Mesothelial cell of epicardium (in vitro differentiated cells): ENCODE results near the gene METTL2B. TPM values are rescaled to one million over a fixed set of nuclear protein-coding genes. Genes with fewer than 3 reads are reported as not detected.

Experiments
- DNase-seq, 2 experiments: peaks; one replicate each; pipeline ENCODE4 v3.0.0; 2021; ENCODE audit warnings: low spot score in 2 of 2; ENCODE audit not compliant: unreplicated experiment in 2 of 2
- H3K27ac Mint-ChIP-seq: 2 replicates; pipeline ENCODE4 v1.8.0; 2021; ENCODE audit warnings: mixed read lengths
- H3K27me3 Mint-ChIP-seq: 2 replicates; pipeline ENCODE4 v1.8.0; 2021; ENCODE audit warnings: low read depth, mixed read lengths
- H3K36me3 Mint-ChIP-seq: 2 replicates; pipeline ENCODE4 v1.8.0; 2021; ENCODE audit warnings: mixed read lengths
- H3K4me1 Mint-ChIP-seq: 2 replicates; pipeline ENCODE4 v1.8.0; 2021; ENCODE audit warnings: mixed read lengths
- H3K4me3 Mint-ChIP-seq: 2 replicates; pipeline ENCODE4 v1.8.0; 2021; ENCODE audit warnings: mild to moderate bottlenecking, moderate library complexity, mixed read lengths
- H3K9me3 Mint-ChIP-seq: 2 replicates; pipeline ENCODE4 v1.8.0; 2021; ENCODE audit warnings: mixed read lengths
- total RNA-seq: library from RNA; stranded (reverse); gene quantifications from 3 replicates; pipeline ENCODE4 v1.2.1, GENCODE V29; 2021
- TF ChIP-seq, protein P1 (sequence below): fragments of 200-600 bp; sonication (generic); IDR thresholded peaks from one replicate; pipeline ENCODE4 v1.5.0; 2021; ENCODE audit warnings: antibody characterized with exemption; ENCODE audit not compliant: unreplicated experiment

METTL2B gene
- total RNA-seq, 1 donor from 2014 or later, result 39.9 TPM

DNA sequence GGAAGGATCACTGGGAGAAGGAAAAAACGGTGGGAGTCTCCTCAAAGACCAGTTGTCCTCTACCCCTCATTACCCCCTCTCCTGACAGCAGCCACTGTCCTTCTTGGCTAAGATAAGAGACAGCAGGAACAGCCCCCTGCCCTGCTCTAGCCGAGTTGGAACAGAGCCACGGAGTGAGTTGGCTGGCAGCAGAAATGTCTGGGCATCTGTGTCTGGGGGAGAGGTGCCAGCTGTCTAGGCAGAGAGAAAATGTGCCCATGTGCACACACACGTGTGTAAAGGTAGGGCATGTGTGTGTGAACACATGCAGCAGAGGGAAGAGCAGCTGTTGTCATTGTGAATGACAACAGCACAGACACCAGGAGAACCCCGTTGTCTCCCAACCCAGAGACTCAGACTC, 30.2 kb upstream of the METTL2B start:
- Mint-ChIP-seq H3K4me3 (no peak overlapping the region), H3K27me3 (no peaks in the 10 kb centered on the region), H3K9me3 (no peaks in the 10 kb centered on the region), H3K27ac (no peak overlapping the region), H3K4me1 (peaks cover 3% of the 10 kb centered on the region), H3K36me3 (no peaks in the 10 kb centered on the region)
- no peak for DNase-seq
- TF ChIP-seq, protein P1, sequence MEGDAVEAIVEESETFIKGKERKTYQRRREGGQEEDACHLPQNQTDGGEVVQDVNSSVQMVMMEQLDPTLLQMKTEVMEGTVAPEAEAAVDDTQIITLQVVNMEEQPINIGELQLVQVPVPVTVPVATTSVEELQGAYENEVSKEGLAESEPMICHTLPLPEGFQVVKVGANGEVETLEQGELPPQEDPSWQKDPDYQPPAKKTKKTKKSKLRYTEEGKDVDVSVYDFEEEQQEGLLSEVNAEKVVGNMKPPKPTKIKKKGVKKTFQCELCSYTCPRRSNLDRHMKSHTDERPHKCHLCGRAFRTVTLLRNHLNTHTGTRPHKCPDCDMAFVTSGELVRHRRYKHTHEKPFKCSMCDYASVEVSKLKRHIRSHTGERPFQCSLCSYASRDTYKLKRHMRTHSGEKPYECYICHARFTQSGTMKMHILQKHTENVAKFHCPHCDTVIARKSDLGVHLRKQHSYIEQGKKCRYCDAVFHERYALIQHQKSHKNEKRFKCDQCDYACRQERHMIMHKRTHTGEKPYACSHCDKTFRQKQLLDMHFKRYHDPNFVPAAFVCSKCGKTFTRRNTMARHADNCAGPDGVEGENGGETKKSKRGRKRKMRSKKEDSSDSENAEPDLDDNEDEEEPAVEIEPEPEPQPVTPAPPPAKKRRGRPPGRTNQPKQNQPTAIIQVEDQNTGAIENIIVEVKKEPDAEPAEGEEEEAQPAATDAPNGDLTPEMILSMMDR, result no peak

DNA sequence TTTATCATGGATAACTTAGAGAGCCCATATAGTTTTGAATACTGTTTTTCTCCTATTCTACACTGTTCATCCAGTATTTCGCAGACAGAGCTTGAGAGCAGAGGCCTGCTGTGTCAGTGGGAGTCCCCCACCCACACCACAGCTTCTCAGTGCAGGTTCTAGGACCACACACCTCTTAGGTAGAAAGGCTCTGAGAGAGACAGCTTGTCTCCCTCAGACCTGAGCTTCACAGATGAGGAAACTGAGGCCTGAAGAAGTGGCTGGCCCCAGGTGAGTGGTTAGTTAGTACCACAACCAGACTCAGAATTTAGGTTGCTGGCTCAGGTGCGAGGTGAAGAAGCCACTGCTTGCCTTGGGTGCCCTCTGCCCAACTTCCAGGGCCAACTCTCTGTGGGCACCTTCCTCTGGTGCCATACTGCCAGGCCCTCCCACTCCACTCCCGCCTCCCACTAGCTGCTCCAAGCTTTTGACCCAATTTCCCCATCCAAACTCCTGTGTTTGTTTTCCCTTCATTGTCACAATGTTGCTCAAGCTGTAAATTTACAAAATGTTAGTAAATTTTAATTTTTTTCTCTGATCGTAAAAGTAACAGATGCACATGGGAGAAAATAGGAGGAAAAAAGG, 28.5 kb upstream of the METTL2B start:
- DNase-seq, result no peak
- TF ChIP-seq, protein P1, result no peak
- no peak overlapping the region for H3K4me3 Mint-ChIP-seq
- no peaks in the 10 kb centered on the region for H3K27me3 Mint-ChIP-seq
- H3K27ac Mint-ChIP-seq, result no peak overlapping the region
- no peaks in the 10 kb centered on the region for H3K36me3 Mint-ChIP-seq
- H3K9me3 Mint-ChIP-seq, result no peaks in the 10 kb centered on the region
- H3K4me1 Mint-ChIP-seq, result peaks cover 3% of the 10 kb centered on the region

DNA sequence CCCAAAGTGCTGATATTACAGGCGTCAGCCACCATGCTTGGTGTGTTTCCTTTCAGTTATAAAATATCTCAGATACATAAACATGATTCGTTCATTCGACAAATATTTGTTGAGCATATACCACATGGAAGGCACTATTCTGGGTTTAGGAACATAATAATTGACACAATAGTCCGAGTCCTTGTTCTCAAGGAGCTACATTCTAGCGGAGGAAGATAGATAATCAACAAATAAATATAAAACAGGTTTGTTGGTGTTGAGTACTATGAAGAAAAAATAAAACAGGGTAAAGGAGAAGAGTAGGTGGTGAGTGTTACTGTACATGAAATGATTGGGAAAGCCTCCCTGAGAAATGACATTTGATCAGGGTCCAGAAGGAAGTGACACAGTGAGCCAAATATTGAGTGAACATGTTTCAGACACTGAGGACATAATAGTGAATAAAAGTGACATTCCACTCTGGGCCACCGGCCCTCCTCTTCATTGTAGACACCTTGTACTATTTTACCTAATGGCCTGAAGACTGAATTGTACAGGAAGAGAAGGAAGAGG, 27.7 kb upstream of the METTL2B start:
- no peak for DNase-seq
- TF ChIP-seq, protein P1, result no peak
- Mint-ChIP-seq H3K4me1 (peaks cover 4% of the 10 kb centered on the region), H3K9me3 (no peaks in the 10 kb centered on the region), H3K27ac (no peak overlapping the region), H3K36me3 (no peaks in the 10 kb centered on the region), H3K27me3 (no peaks in the 10 kb centered on the region), H3K4me3 (no peak overlapping the region)

DNA sequence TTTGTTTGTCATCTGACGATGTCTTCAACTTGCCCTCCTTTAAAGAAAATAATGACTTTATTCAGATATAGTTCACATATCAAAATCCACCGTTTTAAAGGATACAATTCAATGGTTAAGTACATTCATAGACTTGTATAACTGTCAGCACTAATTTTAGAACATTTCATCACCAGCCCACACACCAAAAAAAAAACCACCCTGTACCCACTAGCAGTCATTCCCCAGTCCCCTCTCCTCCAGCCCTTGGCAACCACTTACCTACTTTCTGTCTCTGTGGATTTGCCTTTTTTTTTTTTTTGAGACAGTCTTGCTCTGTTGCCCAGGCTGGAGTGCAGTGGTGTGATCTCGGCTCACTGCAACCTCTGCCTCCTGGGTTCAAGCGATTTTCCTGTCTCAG, 26.1 kb upstream of the METTL2B start:
- peaks cover 17% of the 10 kb centered on the region for H3K4me1 Mint-ChIP-seq
- no peaks in the 10 kb centered on the region for H3K36me3 Mint-ChIP-seq
- no peak for DNase-seq
- no peaks in the 10 kb centered on the region for H3K9me3 Mint-ChIP-seq
- H3K4me3 Mint-ChIP-seq, result no peak overlapping the region
- no peak overlapping the region for H3K27ac Mint-ChIP-seq
- H3K27me3 Mint-ChIP-seq, result no peaks in the 10 kb centered on the region
- TF ChIP-seq, protein P1, result no peak

DNA sequence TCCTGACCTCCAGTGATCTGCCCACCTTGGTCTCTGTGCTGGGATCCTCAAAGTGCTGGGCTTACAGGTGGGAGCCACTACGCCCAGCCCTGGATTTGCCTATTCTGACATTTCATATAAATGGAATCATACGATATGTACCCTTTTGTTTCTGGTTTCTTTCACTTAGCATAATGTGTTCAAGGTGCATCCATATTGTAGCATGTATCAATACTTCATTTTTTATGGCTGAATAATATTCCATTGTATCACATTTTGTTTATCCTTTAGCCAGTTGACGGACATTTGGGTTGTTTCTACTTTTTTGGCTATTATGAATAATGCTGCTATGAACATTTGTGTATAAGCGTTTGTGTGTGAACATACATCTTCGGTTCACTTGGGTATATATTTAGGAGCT, 25.6 kb upstream of the METTL2B start:
- H3K36me3 Mint-ChIP-seq, result no peaks in the 10 kb centered on the region
- H3K27me3 Mint-ChIP-seq, result no peaks in the 10 kb centered on the region
- peaks cover 18% of the 10 kb centered on the region for H3K4me1 Mint-ChIP-seq
- H3K9me3 Mint-ChIP-seq, result no peaks in the 10 kb centered on the region
- TF ChIP-seq, protein P1, result no peak
- no peak overlapping the region for H3K4me3 Mint-ChIP-seq
- H3K27ac Mint-ChIP-seq, result no peak overlapping the region
- DNase-seq, result no peak
